CD4-positive, alpha-beta T cell treated with Interleukin-15 for 1 hour (primary cell): Measurements from ENCODE around the gene LRP3.

Source experiments
- DNase-seq: peaks from one replicate; pipeline ENCODE4 v3.0.0-alpha.2; 2020

LRP3 gene

GRCh38 chr19:33241091-33241529 lies 47.0 kb downstream of the LRP3 start:
- DNase-seq: no peak

GRCh38 chr19:33241530-33242101 lies 47.5 kb downstream of the LRP3 start:
- DNase-seq: peak; percentile 66

GRCh38 chr19:33242131-33242530 lies 48.0 kb downstream of the LRP3 start:
- DNase-seq: no peak

GRCh38 chr19:33242911-33243310 lies 48.8 kb downstream of the LRP3 start:
- DNase-seq: no peak

- no peak for DNase-seq
These were observed 52.0 kb downstream of the LRP3 start for GRCh38 chr19:33245948-33246708.

GRCh38 chr19:33246709-33247440 lies 52.7 kb downstream of the LRP3 start:
- DNase-seq: no peak

GRCh38 chr19:33247441-33247819 lies 53.3 kb downstream of the LRP3 start:
- DNase-seq: no peak

GRCh38 chr19:33248104-33248503 lies 54.0 kb downstream of the LRP3 start:
- no peak for DNase-seq

GRCh38 chr19:33248553-33248953 lies 54.4 kb downstream of the LRP3 start:
- DNase-seq: no peak

- peak; percentile 40 for DNase-seq
These were observed 55.0 kb downstream of the LRP3 start for GRCh38 chr19:33248954-33249613.

GRCh38 chr19:33249740-33250366 lies 55.7 kb downstream of the LRP3 start:
- no peak for DNase-seq

GRCh38 chr19:33250500-33250899 lies 56.4 kb downstream of the LRP3 start:
- DNase-seq: no peak

- DNase-seq: no peak
These were observed 56.9 kb downstream of the LRP3 start for GRCh38 chr19:33251076-33251475.

- DNase-seq: no peak
These were observed 57.5 kb downstream of the LRP3 start for GRCh38 chr19:33251526-33252090.

- DNase-seq: no peak
These were observed 58.4 kb downstream of the LRP3 start for GRCh38 chr19:33252418-33252962.

GRCh38 chr19:33252971-33253370 lies 58.8 kb downstream of the LRP3 start:
- no peak for DNase-seq

GRCh38 chr19:33254245-33254824 lies 60.2 kb downstream of the LRP3 start:
- no peak for DNase-seq

GRCh38 chr19:33255781-33256180 lies 61.7 kb downstream of the LRP3 start:
- no peak for DNase-seq

- DNase-seq: no peak
These were observed 62.1 kb downstream of the LRP3 start for GRCh38 chr19:33256261-33256660.

- no peak for DNase-seq
These were observed 63.7 kb downstream of the LRP3 start for GRCh38 chr19:33257828-33258227.
